ENCODE results near the gene TMEM141.
"Not testable (repeated sequence)": the region's sequence is repeated elsewhere in the genome, so short reads cannot be mapped to it uniquely, and the experiment has no call there.

Gene TMEM141

DNA sequence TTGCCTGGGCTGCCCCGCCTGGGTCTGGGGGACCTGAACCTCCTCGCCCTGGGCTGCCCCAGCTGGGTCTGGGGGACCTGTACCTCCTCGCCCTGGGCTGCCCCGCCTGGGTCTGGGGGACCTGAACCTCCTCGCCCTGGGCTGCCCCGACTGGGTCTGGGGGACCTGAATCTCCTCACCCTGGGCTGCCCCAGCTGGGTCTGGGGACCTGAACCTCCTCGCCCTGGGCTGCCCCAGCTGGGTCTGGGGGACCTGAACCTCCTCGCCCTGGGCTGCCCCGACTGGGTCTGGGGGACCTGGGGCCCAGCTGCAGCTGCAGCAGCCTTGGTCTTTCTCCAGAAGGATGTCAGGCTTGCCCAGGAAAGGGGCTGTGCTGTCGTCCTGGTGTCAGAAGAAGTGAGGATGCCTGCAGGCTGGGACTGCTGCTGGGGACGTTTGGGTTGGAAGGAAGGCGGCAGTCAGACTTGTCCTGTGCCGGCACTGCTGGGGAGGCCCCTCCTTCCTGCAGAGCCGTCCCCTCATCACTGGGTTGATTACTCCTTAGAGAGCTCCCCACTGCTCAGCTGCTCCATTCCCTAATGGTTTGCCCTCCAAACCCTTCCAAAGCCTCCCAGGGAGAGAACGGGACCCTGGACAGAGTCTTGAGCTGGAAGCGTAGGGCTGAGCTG lies 42.4 kb downstream of the TMEM141 start:
- not testable (repeated sequence) for DNase-seq (ENCODE audit: low spot score)

DNA sequence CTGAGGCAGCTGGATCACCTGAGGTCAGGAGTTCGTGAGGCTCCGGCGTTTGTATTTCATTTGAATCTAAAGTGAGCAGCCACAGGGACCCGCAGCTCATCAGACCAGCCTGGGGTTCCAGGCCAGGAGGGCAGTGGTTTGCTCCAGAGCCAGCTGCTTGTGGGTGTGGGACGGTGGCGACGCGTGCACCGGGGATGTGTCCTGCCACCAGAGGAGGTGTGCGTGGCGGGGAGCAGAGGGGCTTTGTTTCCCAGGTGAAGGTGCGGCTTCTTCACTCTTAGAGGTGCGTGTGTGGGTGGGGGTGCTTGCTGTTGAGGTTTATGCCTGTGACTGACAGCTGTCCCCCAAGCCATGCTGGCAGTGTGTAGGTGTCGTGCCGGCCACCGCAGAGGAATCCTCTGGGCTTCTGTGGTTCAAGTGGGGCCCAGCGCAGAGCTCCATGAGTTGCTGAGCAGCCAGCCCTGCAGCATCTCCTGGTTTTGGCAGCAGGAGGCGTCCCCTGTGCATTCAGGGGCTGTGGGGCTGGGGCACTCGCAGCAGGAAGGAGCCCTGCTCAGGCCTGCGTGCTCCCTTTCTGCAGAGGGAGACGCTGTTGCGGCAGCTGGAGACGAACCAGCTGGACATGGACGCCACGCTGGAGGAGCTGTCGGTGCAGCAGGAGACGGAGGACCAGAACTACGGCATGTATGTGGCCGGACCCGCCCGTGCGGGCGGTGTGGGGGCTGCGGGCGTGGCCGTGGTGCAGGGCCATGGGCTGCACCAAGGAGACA lies 44.2 kb downstream of the TMEM141 start:
- no peak for DNase-seq (ENCODE audit: low spot score)

DNA sequence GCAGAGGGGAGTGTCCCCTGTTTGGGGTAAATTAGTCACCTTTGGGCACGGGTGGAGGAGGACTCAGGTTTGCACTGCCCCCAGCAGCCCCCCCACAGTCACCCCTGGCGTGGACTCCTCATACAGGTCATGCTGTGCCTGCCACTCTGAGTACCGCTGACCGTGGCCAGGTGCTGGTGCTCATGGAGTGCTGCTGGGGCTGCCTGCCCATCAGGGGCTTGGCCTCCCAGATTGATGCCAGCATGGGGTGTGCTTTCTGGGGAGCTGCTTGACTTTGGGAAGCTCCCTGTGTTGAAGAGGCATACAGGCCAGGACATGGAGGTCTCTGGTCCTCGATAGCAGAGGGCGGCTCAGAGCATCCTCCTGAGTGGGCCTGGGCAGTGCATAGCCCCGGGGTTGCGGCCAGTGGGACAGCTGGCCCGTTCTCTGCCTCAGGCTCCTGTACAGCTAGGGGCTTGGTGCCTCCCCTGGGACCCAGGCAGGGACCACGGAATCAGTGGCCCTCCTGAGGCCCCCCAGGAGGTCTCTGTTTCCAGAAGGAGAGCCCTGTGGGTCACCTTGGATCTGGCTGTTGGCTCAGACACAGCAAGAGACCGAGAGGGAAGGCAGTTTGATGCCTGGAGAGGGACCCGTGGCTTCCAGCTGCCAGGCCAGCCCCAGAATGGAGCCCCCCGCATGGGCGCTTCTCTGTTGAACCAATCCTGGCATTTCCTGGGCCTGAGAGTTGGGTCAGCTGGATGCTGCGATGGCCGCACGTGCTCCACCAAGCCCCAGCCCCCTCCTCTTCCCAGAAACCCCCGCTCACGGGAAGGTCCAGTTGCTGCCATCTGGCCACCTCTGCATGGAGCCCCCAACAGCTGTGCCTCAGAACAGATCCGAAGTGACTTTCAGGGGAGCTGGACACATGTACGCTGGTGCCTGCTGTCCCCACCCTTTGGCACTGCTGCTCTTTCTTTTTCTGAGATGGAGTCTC lies 45.1 kb downstream of the TMEM141 start:
- no peak for DNase-seq (ENCODE audit: low spot score)

DNA sequence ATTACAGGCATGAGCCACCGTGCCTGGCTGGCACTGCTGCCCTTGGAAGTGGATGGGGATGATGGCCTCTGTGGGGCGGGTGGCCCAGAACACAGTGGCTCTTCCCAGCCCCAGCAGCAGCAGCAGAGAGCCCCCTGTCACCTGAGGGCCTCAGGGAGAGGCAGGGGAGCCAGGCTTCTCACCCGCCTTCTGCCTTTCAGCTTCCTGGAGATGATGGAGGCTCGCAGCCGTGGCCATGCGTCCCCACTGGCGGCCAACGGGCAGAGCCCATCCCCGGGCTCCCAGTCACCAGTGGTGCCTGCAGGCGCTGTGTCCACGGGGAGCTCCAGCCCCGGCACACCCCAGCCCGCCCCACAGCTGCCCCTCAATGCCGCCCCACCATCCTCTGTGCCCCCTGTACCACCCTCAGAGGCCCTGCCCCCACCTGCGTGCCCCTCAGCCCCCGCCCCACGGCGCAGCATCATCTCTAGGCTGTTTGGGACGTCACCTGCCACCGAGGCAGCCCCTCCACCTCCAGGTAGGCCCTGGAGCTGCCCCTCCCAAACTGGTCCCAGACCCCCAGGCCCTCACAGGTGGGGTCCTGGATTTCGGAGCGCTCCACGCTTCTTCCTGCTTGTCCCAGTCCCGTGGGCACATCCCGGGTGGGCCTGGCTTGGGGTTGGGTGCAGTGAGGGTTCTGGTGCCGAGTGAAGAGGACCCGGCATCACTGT lies 46.2 kb downstream of the TMEM141 start:
- DNase-seq (ENCODE audit: low spot score), result no peak

DNA sequence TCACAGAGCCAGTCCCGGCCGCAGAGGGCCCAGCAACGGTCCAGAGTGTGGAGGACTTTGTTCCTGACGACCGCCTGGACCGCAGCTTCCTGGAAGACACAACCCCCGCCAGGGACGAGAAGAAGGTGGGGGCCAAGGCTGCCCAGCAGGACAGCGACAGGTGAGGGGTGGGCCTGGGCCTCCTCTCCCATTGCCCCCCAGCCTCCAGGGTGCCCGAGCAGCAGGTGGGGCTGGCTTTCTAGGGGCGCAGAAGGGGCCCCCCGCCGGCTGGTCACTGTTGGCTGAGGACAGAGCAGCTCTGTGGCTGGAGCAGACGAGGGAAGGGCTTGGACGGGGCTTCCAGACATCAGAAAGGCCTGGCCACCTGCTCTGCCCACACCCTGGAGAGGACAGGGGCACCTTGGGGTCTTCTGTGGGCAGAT lies 46.7 kb downstream of the TMEM141 start:
- DNase-seq (ENCODE audit: low spot score), result not testable (repeated sequence)

DNA sequence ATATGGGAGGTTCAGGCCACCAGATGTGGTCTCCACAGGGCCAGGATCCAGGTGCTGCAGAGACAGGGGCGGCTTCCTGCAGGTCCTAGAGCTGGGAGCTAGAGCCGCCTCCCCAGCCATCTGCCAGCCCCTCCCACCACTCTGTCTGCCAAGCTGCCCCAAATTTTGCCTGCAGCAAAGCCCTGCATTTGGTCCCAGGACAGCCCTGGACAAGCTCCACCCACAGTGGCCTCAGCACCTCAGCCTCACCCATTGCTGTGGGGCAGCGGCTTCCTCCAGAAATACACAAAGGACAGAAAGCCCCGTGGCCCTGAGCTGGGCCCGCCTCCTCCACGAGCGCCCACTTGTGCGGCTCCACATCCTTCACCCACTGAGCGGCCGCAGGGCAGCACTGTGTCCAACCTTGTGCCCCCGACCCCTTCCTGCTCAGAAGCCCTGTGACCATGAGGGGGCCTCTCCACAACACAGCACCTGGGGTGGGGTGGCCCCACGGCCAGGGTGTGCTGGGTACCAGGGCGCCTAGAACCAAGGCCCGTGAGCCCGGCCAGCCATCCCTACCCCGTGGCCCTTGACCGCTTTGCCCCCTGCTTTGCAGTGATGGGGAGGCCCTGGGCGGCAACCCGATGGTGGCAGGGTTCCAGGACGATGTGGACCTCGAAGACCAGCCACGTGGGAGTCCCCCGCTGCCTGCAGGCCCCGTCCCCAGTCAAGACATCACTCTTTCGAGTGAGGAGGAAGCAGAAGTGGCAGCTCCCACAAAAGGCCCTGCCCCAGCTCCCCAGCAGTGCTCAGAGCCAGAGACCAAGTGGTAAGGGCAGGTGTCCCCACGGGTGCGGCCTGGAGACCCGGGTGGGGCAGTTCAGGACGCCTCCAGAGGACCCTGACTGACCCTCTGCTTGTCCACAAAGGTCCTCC lies 47.4 kb downstream of the TMEM141 start:
- no peak for DNase-seq (ENCODE audit: low spot score)

DNA sequence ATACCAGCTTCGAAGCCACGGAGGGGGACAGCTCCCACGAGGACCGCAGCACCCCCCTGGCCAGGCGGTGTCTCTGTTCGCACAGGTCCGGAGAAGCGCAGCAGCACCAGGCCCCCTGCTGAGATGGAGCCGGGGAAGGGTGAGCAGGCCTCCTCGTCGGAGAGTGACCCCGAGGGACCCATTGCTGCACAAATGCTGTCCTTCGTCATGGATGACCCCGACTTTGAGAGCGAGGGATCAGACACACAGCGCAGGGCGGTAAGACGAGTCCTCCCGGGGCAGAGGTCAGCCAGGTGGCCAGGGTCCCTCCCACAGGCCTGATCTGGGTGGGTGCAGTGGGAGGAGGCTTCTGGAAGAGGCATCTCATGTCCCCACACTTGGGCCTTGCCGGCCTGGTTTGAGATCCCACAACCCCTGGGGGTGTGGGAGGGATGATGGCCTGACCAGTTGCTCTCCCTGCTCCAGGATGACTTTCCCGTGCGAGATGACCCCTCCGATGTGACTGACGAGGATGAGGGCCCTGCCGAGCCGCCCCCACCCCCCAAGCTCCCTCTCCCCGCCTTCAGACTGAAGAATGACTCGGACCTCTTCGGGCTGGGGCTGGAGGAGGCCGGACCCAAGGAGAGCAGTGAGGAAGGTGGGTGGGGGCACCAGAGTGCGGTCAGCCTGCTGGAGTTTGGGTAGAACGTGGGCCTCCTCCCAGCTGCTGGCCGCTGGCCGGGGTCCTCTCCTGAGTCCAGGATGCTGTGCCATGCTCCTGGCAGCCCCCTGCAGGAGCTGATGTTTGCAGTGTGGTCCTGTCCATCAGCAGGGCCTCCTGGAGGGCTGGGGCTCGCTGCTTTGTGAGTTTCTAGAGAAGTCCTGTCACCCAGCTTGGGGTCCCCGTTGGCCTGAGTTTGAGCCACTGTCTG lies 48.3 kb downstream of the TMEM141 start:
- no peak for DNase-seq (ENCODE audit: low spot score)

DNA sequence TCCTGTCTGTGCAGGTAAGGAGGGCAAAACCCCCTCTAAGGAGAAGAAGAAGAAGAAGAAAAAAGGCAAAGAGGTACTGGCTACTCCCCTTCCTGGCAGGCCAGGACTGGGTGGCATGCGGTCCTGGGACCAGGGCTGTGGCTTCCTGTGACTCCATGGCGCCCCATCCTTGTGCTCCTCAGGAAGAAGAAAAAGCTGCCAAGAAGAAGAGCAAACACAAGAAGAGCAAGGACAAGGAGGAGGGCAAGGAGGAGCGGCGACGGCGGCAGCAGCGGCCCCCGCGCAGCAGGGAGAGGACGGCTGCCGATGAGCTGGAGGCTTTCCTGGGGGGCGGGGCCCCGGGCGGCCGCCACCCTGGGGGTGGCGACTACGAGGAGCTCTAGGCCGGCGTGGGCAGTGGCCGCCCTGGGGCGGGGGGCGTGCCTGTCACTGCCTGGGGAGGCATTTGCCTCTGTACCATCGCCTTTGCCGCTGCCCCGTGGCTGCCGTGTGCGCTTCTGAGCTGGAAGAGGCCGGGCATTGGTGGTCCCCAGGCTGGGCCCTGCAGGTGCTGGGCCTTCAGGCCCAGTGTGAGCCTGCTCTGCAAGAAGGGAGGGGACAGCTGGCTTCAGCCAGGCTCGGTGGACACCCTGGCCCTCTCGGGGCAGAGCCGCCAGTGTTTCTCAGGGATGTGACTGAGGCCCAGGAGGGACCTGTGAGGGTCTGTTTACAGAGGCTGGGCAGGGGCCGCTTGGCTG lies 49.2 kb downstream of the TMEM141 start:
- DNase-seq (ENCODE audit: low spot score), result no peak

DNA sequence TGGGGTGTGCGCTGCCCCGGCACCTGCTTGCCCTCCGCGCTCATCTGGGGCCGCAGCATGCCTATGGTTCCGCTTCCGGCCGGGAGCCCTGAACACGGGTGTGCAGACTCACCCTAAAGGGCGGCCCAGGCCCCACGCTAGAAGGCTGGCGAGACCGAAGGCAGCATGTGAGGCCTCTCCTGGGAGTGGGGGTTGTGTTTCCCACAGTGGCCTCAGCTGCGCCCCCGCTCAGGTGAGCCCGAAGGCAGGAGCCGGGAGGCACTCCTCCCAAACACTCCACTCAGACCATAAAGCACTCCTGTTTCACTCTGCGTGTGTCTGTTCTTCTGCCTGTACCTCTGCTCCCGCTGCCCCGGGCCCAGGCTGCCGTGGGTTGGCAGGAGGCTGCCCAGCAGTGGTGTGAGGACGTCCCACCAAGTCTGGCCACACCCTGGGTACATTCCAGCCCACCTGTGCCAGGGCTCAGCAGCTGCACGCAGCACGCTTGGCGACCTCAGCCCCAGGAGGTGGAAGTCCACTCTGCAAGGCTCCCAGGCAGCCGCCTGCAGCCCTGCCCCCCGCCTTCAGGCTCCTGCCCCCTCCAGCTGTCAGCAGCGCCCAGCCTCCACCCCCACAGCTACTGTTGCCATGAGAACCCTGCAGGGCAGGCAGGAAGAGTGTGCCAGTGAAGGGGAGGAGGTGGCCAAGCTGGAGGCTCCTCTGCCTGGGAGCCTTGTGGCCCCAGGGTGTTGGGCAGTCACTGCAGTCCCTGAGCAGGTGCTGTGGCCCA lies 49.9 kb downstream of the TMEM141 start:
- no peak for DNase-seq (ENCODE audit: low spot score)

DNA sequence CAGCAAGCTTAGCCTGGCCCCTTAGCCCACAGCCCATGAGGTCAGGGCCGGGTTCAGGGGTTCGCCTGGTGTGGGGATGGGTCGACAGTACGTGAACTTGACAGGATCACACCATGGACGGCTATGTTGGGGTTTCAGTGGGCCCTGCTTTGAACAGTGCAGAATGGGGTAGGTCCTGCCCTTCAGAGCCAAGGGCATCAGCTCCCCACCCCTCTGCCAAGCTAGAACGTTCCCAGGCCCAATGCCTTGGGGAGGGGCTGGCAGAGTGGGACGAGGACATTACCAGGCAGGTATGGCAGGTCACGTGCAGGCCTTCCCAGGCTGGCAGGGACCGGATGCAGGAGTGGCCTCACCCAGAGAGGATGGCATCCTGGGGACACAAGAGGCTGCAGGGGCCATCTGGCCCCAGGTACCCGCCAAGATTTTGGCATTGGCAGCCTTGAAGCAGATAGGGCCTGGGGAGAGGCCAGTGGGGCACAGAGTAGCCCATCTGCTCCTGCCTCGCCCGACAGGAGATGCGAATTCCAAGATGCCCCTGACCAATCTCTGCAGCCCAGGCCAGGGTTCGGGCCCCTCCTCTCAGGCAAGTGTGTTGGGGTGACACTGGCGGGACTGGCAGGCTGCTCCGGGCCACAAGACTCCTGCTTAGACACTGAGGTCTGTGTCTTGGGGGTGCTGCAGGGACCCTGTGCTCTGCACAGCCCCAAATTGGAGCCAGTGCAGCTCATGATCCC lies 50.7 kb downstream of the TMEM141 start:
- not testable (repeated sequence) for DNase-seq (ENCODE audit: low spot score)

DNA sequence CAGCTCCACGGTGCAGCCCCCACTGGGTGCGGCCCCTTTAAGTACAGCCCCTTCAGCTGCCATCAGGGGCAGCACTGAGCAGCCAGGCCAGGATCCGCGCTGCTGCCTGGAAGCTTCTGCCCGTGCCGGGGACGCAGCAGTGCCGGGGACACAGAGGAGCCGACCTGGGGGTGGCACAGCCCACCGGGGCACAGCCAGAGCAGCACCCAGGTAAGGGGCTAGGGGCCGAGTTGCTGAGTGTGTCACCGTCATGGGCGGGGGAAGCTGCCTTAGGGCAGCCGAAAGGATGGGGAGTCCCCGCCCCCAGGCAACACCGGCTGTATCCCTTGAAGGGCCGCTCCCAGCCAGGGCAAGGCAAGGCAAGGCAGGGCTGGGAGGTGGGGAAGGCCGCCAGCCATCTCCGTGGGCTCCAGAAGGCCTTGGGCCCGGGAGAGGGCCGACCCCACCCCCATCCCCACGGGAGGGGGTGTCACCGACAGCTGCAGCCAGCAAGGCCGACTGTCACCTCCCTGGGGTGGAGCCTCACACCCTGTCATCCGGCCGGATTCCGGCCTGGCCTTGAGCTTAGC lies 51.3 kb downstream of the TMEM141 start, which contains the start of gene AJM1:
Gene AJM1 (plus strand): TSS at position 99 of the 569 bp plus-strand sequence. CDS start 1,937 bp downstream, outside the sequence.
- peak; percentile 74 for DNase-seq (ENCODE audit: low spot score)
